ENCODE results near the gene ADAMTS17.

- no peak for TF ChIP-seq NFYB (CRISPR knock-in tag; conservative IDR thresholded peaks at IDR 0.05; ENCODE audit: low read depth)
- no peak for TF ChIP-seq ZNF281 (CRISPR knock-in tag; IDR thresholded peaks at IDR 0.05)
- TF ChIP-seq, protein P1, sequence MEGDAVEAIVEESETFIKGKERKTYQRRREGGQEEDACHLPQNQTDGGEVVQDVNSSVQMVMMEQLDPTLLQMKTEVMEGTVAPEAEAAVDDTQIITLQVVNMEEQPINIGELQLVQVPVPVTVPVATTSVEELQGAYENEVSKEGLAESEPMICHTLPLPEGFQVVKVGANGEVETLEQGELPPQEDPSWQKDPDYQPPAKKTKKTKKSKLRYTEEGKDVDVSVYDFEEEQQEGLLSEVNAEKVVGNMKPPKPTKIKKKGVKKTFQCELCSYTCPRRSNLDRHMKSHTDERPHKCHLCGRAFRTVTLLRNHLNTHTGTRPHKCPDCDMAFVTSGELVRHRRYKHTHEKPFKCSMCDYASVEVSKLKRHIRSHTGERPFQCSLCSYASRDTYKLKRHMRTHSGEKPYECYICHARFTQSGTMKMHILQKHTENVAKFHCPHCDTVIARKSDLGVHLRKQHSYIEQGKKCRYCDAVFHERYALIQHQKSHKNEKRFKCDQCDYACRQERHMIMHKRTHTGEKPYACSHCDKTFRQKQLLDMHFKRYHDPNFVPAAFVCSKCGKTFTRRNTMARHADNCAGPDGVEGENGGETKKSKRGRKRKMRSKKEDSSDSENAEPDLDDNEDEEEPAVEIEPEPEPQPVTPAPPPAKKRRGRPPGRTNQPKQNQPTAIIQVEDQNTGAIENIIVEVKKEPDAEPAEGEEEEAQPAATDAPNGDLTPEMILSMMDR (IDR thresholded peaks at IDR 0.05) = no peak
- no peak for TF ChIP-seq SMAD3 (CRISPR knock-in tag; IDR thresholded peaks at IDR 0.05; ENCODE audit: borderline replicate concordance)
- TF ChIP-seq, protein P2, sequence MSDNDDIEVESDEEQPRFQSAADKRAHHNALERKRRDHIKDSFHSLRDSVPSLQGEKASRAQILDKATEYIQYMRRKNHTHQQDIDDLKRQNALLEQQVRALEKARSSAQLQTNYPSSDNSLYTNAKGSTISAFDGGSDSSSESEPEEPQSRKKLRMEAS (CRISPR knock-in tag; IDR thresholded peaks at IDR 0.05) = no peak
- TF ChIP-seq NR3C1 (CRISPR knock-in tag; conservative IDR thresholded peaks at IDR 0.05; ENCODE audit: low read depth) = no peak
- TF ChIP-seq, protein P3, sequence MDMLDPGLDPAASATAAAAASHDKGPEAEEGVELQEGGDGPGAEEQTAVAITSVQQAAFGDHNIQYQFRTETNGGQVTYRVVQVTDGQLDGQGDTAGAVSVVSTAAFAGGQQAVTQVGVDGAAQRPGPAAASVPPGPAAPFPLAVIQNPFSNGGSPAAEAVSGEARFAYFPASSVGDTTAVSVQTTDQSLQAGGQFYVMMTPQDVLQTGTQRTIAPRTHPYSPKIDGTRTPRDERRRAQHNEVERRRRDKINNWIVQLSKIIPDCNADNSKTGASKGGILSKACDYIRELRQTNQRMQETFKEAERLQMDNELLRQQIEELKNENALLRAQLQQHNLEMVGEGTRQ (CRISPR knock-in tag; IDR thresholded peaks at IDR 0.05) = no peak
- TF ChIP-seq FOXK1 (CRISPR knock-in tag; IDR thresholded peaks at IDR 0.05) = no peak
Observed at GRCh38 chr15:99976811-99977271, 364.9 kb downstream of the ADAMTS17 start.
